ENCODE results near the gene CACNB2.

DNA sequence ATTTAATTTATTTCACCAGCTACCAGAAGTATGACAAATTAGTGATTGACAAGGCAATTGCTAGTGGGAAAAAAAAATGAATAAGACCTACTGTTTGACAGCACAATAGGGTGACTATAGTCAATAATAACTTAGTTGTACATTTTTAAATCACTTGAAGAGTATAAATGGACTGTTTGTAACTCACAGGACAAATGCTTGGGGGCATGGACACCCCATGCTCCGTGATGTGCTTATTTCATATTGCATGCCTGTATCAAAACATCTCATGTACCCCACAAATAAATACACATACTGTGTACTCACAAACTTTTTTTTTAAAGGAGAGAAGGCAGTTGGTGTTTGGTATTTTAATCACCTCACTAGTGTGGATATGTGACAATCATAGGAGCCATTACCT lies 181.1 kb downstream of the CACNB2 start:
- TF ChIP-seq, protein P1, sequence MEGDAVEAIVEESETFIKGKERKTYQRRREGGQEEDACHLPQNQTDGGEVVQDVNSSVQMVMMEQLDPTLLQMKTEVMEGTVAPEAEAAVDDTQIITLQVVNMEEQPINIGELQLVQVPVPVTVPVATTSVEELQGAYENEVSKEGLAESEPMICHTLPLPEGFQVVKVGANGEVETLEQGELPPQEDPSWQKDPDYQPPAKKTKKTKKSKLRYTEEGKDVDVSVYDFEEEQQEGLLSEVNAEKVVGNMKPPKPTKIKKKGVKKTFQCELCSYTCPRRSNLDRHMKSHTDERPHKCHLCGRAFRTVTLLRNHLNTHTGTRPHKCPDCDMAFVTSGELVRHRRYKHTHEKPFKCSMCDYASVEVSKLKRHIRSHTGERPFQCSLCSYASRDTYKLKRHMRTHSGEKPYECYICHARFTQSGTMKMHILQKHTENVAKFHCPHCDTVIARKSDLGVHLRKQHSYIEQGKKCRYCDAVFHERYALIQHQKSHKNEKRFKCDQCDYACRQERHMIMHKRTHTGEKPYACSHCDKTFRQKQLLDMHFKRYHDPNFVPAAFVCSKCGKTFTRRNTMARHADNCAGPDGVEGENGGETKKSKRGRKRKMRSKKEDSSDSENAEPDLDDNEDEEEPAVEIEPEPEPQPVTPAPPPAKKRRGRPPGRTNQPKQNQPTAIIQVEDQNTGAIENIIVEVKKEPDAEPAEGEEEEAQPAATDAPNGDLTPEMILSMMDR (IDR thresholded peaks at IDR 0.05 in 2 of 3, conservative IDR thresholded peaks at IDR 0.05 in 1 of 3; ENCODE audit: control insufficient read depth in 2 of 3, extremely low read depth in 1 of 3, insufficient read depth in 1 of 3, low read depth in 3 of 3, low read length in 3 of 3), result no peak
- TF ChIP-seq NR2C1 (IDR thresholded peaks at IDR 0.05), result no peak
- no peak for TF ChIP-seq SPI1 (IDR thresholded peaks at IDR 0.05; ENCODE audit: borderline replicate concordance, insufficient read depth, low read depth, low read length)
- TF ChIP-seq POLR2A (IDR thresholded peaks at IDR 0.05; ENCODE audit: low read depth, low read length), result no peak

Data from GM12878 (cell line).